ENCODE measurements around the gene KLLN.
"Not testable (repeated sequence)": the region's sequence is repeated elsewhere in the genome, so short reads cannot be mapped to it uniquely, and the experiment has no call there.

Gene KLLN

DNA sequence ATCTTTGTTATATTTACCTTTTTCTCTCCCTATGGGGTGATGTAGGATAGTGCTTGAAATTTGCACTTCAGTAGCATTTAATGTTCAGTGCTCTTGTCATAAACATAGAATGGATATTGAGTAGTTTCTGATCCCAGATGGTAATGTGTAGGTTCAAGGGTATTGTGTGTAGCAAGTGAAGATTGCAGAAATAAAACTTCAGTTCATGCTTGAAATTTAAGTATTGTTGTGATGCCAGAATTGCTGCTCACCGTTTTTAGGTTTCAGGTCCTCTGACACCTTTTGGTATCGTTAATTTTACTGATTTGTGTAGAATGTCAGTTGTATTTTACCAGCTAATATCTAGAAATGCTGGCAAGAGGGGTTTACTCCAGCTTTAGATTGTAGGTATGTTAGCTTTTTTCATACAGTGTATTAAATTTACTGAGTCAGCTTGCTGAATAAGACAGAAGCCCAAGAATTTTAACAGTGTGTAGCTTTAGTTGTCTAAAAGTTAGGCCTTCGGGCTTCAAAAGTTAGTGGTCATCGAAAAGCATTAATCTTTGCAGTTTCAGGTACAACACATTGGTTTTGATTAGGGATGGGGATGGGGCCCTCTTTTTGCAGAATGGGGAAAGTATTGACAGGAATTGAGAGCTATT is 2.0 kb upstream of the KLLN start:
- no peak for DNase-seq

DNA sequence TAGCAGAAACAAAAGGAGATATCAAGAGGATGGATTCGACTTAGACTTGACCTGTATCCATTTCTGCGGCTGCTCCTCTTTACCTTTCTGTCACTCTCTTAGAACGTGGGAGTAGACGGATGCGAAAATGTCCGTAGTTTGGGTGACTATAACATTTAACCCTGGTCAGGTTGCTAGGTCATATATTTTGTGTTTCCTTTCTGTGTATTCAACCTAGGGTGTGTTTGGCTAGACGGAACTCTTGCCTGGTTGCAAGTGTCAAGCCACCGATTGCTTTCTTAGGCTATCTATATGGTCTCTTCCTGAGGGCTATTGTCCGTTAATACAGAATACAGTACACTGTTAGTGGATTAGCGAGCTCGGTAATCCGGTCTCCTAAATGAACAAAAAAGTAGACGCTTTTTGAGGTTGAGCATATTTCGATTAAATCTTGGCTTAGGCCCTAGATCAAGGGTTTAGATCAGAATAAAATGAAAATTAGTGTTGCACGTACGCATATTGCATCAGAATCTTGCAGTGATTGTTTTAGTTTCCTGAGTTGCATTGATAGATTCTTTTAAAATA is 1.2 kb upstream of the KLLN start:
- no peak for DNase-seq

- peak; percentile 20 for DNase-seq
These were observed 690 bp upstream of the KLLN start for GRCh38 chr10:87863951-87864495.

DNA sequence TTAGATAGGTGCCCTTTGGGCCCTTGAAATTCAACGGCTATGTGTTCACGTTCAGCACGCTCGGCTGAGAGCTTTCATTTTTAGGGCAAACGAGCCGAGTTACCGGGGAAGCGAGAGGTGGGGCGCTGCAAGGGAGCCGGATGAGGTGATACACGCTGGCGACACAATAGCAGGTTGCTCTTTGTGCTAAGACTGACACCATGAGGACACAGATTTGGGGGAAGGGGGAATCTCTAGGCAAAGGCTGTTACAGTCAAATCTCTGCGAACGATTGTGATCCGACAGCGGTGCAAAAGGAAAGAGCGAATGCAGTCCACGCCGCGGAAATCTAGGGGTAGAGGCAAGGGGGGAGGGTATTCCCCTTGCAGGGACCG is 667 bp downstream of the KLLN start:
- peak; percentile 73 for DNase-seq

DNA sequence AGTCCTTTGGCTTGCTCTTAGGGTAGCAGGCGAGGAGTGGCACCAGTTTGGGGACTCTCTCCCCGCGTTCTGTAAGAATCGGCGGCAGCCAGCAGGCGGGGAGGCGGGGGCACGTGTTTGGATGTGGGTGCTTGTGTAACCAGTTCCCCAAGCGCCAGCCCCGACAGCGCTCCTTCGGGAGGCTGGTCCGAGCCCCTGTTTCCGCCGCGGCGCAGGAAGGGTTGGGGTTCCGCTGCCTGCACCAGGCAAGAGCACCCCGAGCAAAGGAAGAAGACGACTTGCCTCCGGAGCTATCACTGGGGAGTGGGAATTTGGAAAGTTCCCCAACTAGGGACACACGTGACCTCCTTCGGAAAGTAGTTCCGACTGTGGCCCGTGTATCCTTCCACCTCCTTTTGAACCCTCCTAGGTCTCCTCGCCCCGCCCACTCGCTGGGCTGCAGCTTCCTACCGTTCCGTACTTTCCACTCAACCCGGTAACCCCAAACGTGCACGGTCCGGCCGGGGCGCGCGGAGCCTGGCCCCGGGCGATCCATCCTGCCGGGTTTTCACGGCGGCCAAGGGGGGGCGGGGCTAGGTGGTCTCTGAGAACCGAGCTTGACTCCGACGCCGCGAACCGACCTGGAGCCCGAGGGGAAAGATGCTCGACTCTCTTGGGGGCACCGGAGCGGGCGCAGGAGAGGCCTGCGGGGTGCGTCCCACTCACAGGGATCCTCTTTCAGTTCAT is 1.2 kb downstream of the KLLN start:
- DNase-seq = peak; percentile 95

DNA sequence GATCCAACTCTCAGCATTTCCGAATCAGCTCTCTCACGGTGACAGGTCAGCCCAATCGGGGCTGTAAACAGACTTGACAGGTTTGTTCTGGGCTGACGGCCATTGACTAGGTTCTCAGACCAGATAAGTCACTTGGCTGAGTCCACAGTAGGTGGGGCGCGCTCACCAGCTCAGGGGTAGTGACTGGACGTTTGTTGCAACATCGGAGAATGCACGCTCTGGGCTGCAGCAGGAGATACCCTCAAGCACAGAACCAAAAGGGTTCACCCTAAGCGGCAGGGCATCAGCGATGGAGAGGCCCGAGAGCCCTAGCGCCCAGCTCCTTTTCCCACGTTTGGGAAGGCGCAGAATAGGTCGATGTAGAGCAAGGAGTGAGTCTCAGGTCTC is 1.8 kb downstream of the KLLN start:
- DNase-seq = peak; percentile 14

DNA sequence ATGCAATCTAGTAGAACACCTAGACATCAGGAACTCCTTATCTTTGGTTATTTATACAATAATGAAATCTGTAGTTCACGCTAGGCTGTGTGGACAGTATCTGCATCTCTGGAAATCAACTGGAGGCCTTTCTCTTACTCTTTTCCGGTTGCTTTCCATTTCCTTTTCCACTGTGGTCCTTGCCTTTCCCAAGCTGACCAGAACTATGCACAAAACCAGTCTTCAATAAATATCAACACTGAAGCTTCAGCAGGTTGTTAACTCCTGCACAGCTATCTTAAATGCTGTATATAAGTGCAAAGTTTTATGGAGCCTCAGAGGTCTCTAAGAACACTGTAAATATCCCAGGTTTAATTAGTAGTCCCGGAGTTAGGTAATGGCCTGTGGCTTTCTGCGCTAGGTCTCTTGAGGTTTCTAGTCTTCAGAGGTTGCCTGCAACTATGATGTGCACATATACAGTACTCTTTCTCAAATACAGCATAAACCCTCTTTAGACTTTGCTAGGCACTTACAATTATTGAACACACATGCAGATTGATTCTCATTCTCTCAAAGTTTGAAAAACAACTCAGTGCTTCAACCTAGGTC is 2.4 kb downstream of the KLLN start:
- DNase-seq = no peak

DNA sequence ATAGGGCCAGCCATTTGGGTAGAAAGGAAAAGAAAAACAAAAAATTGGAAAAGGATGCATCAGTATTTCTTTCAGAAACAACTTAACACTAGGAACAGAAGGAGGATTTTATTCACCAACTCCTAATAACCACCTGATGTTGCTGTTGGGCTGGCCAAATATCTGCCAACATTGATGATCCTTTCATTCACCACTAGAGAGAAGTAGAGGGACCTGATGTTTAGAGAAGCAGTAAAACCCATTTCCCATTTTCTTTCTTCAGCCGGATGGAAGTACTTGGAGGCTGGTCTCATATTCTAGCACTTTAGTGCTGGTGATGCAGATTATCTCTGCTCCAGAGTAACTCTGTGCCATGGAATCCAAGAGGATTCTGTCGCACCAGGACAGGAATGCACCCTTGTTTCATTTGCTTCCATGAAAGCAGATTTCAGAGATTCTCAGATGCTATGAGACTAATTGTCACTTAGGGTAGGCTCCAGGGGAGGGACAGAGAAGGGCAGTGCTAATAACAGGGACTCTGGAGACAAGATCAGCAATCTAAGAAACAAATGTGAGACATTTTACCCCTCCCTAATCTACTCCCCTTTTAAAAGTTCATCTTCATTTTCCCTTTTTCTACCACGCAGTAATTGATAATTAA is 3.1 kb downstream of the KLLN start:
- DNase-seq = no peak

DNA sequence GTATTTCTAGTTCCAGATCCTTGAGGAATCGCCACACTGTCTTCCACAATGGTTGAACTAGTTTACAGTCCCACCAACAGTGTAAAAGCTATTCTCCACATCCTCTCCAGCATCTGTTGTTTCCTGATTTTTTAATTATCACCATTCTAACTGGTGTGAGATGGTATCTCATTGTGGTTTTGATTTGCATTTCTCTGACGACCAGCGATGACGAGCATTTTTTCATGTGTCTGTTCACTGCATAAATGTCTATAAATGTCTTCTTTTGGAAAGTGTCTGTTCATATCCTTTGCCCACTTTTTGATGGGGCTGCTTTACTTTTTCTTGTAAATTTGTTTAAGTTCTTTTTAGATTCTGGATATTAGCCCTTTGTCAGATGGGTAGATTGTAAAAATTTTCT is 7.7 kb downstream of the KLLN start:
- not testable (repeated sequence) for DNase-seq

GRCh38 chr10:87855247-87855646 is 8.1 kb downstream of the KLLN start:
- not testable (repeated sequence) for DNase-seq

DNA sequence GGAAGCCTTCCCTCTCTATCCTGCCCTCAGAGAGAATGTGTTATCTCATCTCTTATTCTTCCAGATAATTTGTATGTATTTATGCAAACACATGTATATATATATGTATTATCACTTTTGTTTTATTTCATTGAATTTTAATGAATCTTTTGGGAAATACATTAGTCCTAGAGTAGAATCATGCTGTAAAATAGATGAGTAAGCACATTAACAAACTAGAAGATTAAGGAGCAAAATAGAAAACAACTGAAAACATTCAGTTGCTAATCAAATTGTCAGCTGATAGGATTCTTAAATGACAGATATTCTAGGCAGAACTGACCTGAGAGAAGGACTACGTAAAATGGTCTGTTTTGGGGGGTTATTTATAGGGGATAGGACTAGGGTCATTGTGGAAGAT is 11.2 kb downstream of the KLLN start:
- no peak for DNase-seq

- DNase-seq = peak; percentile 39
These were observed 12.6 kb downstream of the KLLN start for GRCh38 chr10:87850742-87851205.

DNA sequence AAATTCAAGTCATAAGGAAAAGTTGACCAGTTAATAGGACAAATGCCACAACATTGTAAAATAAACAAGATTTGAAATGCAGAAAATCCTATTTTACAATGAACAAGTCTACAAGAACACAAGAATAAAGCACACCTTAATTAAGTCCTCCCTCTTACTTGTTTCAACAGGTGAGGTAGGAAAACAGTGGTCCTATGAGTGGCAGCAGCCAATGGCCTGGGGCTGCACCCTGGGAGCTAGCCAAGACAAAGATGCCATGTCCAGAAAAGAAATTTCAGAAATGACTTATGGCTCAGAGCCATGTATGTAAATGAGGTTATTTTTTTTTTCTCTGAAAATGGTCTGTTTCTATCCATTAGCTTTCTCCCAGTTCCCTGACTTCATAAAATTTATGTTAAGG is 14.3 kb downstream of the KLLN start:
- no peak for DNase-seq

DNA sequence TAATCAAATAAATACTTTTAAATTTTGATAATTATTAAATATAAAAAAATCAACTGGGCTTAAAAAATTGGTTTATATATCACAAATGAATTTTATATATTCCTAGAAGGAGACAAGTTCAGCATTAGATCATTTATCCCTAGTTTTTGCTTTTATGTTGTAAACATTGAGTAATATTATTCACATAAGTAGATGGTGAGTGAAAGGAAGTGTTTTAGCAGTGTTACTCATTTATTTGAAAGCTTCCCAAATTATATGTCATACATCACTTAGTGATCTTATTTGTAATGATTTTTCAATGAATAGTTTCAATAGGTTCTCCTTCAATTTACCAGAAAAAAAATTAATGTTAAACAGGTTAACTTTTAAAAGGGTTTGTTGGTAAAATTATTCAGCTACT is 15.8 kb downstream of the KLLN start:
- no peak for DNase-seq

DNA sequence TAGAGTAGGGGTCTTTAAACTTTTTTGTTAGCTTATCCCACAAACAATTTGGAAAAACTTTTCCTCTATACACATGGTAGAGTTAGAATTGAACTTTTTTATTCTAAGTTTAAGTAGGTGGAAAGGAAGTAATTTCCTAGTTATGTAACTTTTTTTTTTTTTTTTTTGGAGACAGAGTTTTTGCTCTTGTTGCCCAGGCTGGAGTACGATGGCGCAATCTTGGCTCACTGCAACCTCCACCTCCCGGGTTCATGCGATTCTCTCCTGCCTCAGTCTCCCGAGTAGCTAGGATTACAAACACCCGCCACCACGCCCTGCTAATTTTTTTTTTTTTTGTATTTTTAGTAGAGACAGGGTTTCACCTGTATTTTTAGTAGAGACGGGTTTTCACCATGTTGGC is 16.6 kb downstream of the KLLN start:
- not testable (repeated sequence) for DNase-seq

GRCh38 chr10:87846023-87846422 is 17.3 kb downstream of the KLLN start:
- DNase-seq = no peak

DNA sequence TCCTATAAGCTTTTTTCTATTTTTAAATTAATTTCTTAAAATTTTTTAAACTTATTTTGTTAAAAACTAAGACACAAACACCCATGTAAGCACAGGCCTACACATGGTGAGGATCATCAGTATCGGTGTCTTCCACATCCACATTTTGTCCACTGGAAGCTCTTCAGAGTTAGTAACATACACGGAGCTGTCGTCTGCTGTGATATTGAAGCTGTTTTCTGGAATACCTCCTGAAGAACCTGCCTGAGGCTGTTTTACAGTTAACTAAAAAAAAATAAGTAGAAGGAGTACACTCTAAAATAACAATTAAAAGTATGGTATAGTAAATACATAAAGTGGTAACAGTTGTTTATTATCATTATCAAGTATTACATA is 17.7 kb downstream of the KLLN start:
- no peak for DNase-seq

DNA sequence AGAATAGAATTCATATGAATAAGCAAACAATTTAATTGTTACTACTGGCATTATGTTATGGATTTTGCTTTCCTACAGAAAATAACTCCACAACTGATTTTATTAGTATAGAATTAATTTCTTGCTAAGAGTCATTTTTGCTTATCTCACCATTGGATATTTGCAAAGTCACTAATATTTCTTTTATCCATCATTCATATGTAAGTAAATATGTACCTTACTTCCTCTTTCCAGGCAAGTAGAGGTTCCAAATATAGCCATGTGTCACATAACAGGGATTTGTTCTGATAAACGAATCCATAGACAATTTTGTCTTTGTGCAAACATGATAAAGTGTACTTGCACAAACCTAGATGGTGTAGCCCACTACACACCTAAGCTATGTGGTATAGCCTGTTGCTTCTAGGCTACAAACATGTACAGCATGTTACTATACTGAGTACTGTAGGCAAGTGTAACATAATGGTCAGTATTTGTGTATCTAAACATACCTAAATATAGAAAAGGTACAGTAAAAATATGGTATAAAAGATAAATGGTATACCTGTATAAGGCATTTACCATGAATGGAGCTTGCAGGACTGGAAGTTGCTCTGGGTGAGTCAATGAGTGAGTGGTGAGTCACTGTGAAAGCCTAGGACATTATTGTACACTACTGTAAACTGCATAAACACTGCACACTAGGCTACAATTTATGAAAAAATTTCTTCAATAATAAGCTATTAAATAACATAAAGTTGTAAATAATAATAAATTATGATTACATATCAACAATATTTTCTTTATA is 18.3 kb downstream of the KLLN start:
- DNase-seq = no peak

DNA sequence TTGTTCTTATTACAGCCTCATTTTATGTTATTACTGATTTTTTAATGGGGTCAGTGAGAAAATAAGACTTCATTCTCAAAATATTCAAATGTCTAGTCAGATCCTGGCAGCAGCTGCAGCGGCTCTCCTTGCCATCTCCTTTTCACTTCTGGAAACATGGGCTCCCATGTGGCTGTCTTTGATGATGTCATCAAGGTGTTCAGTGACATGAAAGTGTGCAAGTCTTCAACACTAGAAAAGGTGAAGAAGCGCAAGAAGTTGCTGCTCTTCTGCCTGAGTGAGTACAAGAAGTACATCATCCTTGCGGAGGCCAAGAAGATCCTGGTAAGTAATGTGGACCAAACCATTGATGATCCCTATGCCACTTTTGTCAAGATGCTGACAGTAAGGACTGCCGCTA is 19.6 kb downstream of the KLLN start:
- no peak for DNase-seq

DNA sequence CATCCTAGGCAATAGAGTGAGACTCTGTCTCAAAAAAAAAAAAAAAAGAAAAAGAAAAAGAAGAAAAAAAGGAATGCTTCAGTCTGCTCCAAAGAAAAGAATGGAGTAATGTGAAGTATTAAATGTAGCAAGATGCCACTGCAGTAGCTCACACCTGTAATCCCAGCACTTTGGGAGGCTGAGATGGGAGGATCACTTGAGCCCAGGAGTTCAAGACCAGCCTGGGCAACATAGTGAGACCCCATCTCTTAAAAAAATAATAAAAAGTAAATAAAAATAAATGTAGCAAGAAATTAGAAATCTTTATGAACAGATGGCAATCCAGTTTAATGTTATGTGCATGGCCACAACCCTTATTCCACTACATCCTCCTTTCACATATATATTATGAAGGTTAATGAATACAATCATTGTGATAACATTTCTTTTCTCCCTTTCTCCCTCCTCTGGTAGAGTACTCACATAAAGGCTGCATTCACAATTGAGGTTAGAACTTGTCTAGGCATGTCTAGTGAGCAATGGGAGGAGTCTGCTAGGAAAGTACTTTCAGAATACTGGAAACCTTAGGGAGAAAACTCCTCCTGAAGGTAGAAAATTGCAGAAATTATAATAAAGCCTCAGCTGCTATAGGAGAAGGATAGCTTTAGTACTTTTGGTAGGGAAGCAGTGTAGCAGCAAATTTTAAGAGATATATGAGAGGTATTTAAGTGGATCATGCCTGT is 20.4 kb downstream of the KLLN start:
- DNase-seq = no peak

DNA sequence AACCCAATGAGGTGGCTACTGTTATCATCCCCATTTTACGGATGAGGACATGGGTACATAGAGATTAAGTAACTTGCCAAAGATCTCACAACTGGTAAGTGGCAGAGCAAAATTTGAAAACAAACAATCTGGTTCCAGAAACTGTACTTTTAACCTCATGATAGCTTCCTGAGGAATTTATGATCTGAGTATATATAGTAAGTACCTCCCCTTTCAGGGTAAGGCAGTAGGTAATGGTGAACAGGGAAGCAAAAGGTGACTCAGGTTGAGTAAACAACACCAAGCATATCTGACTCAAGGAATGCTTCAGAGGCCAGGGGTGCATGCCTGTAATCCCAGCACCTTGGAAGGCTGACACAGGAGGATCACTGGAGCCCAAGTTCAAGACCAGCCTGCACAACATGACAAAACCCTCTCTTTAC is 21.1 kb downstream of the KLLN start:
- no peak for DNase-seq

DNA sequence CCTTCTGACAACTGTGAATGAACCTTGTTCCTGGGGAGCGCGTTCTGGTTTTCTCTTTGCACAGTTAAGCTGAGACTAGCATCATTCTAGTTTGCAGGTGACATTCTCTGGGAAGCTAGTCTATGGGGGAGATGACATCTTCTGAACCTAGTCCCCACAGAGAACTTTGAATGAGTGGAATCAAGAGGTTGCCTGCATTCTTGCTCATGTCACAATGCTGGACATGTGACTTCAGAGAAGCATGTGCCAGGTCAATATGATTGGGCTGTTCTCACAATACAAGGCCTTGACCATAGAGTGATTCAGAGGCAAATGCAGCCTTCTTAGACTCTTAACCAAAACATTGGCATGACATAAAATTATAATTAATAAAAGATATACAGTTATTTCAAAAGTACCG is 22.1 kb downstream of the KLLN start:
- DNase-seq = no peak
